ENCODE data around the gene ZACN. TPM values are rescaled to one million over a fixed set of nuclear protein-coding genes. Genes with fewer than 3 reads are reported as not detected.
"Not testable (repeated sequence)": the region's sequence is repeated elsewhere in the genome, so short reads cannot be mapped to it uniquely, and the experiment has no call there.

The ZACN gene
- total and polyA plus RNA-seq, 4 donors: 0.75 to 3.0 TPM; not detected in 2

- Histone ChIP-seq H3K27me3 (ENCODE audit: control insufficient read depth in 1 of 2, insufficient read depth in 2 of 2, low read length in 1 of 2) (no peaks in the 10 kb centered on the region), H3K4me1 (ENCODE audit: control insufficient read depth in 1 of 2, insufficient read depth in 2 of 2, low read length in 2 of 2) (no peaks in the 10 kb centered on the region), H3K4me3 (ENCODE audit: low read length in 2 of 2) (no peak overlapping the region), H3K27ac (ENCODE audit: low read depth in 1 of 2, low read length in 2 of 2) (no peak overlapping the region), H3K9me3 (ENCODE audit: control insufficient read depth, low read length) (no peaks in the 10 kb centered on the region), H3K36me3 (ENCODE audit: control insufficient read depth in 1 of 2, insufficient read depth in 2 of 2, low read length in 1 of 2) (peaks cover 11 to 15% of the 10 kb centered on the region in 2 donors)
- DNase-seq: peak in 1 of 2 donors; percentile 25
- 90 to 91% methylated on average over 11 of the region's 11 CpGs for WGBS, 2 donors
- ATAC-seq (ENCODE audit: low FRiP score): no peak
- intact Hi-C loops (cut with DNase I): no loop called here
Observed at GRCh38 chr17:76050538-76051467, 28.2 kb upstream of the ZACN start.

DNA sequence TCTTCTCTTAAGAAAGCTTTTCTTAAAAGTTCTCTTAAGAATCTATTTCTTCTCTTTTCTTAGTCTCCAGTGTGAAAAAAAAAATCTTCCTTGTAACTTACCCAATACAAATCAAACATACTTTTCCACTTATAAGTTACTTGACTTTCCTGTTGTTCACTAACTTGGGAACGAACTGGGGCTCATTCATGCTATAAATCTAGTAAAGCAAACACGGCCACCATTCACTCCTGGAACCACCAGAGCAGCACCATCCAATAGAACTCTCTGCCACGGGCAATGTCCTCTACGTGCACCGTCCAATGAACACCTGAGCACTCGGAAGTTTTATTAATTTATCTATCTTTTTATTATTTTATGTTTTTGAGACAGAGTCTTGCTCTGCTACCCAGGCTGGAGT, 27.4 kb upstream of the ZACN start:
- intact Hi-C loops (cut with DNase I): no loop called here
- Histone ChIP-seq H3K4me3 (ENCODE audit: low read length in 2 of 2) (no peak overlapping the region), H3K27ac (ENCODE audit: low read depth in 1 of 2, low read length in 2 of 2) (no peak overlapping the region), H3K9me3 (ENCODE audit: control insufficient read depth, low read length) (no peaks in the 10 kb centered on the region), H3K27me3 (ENCODE audit: control insufficient read depth in 1 of 2, insufficient read depth in 2 of 2, low read length in 1 of 2) (no peaks in the 10 kb centered on the region), H3K4me1 (ENCODE audit: control insufficient read depth in 1 of 2, insufficient read depth in 2 of 2, low read length in 2 of 2) (no peaks in the 10 kb centered on the region), H3K36me3 (ENCODE audit: control insufficient read depth in 1 of 2, insufficient read depth in 2 of 2, low read length in 1 of 2) (peaks cover 11 to 15% of the 10 kb centered on the region in 2 donors)
- peak in 1 of 2 donors; percentile 0 for DNase-seq
- no peak for ATAC-seq (ENCODE audit: low FRiP score)
- WGBS, 2 donors: 66 to 70% methylated on average over 6 of the region's 6 CpGs

- Histone ChIP-seq H3K4me1 (ENCODE audit: control insufficient read depth in 1 of 2, insufficient read depth in 2 of 2, low read length in 2 of 2) (no peaks in the 10 kb centered on the region), H3K27ac (ENCODE audit: low read depth in 1 of 2, low read length in 2 of 2) (no peak overlapping the region), H3K9me3 (ENCODE audit: control insufficient read depth, low read length) (no peaks in the 10 kb centered on the region), H3K4me3 (ENCODE audit: low read length in 2 of 2) (no peak overlapping the region), H3K36me3 (ENCODE audit: control insufficient read depth in 1 of 2, insufficient read depth in 2 of 2, low read length in 1 of 2) (peaks cover 8 to 12% of the 10 kb centered on the region in 2 donors), H3K27me3 (ENCODE audit: control insufficient read depth in 1 of 2, insufficient read depth in 2 of 2, low read length in 1 of 2) (no peaks in the 10 kb centered on the region)
- ATAC-seq (ENCODE audit: low FRiP score): no peak
- intact Hi-C loops (cut with DNase I): no loop called here
- DNase-seq: no peak
- 78 to 80% methylated on average over 17 of the region's 17 CpGs for WGBS, 2 donors
Observed at GRCh38 chr17:76053246-76054111, 25.5 kb upstream of the ZACN start.

GRCh38 chr17:76054112-76054476, 24.9 kb upstream of the ZACN start:
- Histone ChIP-seq H3K27me3 (ENCODE audit: control insufficient read depth in 1 of 2, insufficient read depth in 2 of 2, low read length in 1 of 2) (no peaks in the 10 kb centered on the region), H3K4me1 (ENCODE audit: control insufficient read depth in 1 of 2, insufficient read depth in 2 of 2, low read length in 2 of 2) (no peaks in the 10 kb centered on the region), H3K36me3 (ENCODE audit: control insufficient read depth in 1 of 2, insufficient read depth in 2 of 2, low read length in 1 of 2) (peaks cover 5 to 13% of the 10 kb centered on the region in 2 donors), H3K4me3 (ENCODE audit: low read length in 2 of 2) (no peak overlapping the region), H3K9me3 (ENCODE audit: control insufficient read depth, low read length) (no peaks in the 10 kb centered on the region), H3K27ac (ENCODE audit: low read depth in 1 of 2, low read length in 2 of 2) (no peak overlapping the region)
- intact Hi-C loops (cut with DNase I): no loop called here
- WGBS, 2 donors: 90 to 96% methylated on average over 4 of the region's 4 CpGs
- no peak for DNase-seq
- ATAC-seq (ENCODE audit: low FRiP score): no peak

DNA sequence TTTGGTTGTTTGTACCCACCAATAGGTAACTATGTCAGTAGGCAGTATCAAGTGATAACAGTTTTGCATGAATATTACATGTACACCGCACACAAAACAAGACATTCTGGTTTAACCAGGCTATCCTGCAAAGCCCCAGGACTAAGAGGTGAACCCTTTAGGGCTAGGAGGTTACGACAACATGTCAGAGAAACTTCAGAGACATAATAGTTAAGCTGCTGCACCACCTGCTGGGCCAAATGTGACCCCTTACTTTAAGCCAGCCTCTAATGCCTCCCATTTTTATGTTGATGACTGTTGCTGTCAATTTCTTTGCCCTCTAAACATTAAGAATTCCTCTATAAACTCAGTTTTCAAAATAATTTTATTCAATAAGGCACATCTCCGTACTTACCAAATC, 22.1 kb upstream of the ZACN start:
- intact Hi-C loops (cut with DNase I): no loop called here
- Histone ChIP-seq H3K36me3 (ENCODE audit: control insufficient read depth in 1 of 2, insufficient read depth in 2 of 2, low read length in 1 of 2) (peaks cover 9 to 12% of the 10 kb centered on the region in 2 donors), H3K27me3 (ENCODE audit: control insufficient read depth in 1 of 2, insufficient read depth in 2 of 2, low read length in 1 of 2) (no peaks in the 10 kb centered on the region), H3K4me3 (ENCODE audit: low read length in 2 of 2) (no peak overlapping the region), H3K4me1 (ENCODE audit: control insufficient read depth in 1 of 2, insufficient read depth in 2 of 2, low read length in 2 of 2) (no peaks in the 10 kb centered on the region), H3K27ac (ENCODE audit: low read depth in 1 of 2, low read length in 2 of 2) (no peak overlapping the region), H3K9me3 (ENCODE audit: control insufficient read depth, low read length) (no peaks in the 10 kb centered on the region)
- ATAC-seq (ENCODE audit: low FRiP score): no peak
- 92 to 98% methylated on average over 3 of the region's 3 CpGs for WGBS, 2 donors
- DNase-seq: no peak

GRCh38 chr17:76058264-76058663, 20.7 kb upstream of the ZACN start:
- WGBS, 2 donors: 86 to 92% methylated on average over 6 of the region's 6 CpGs
- not testable (repeated sequence) for ATAC-seq (ENCODE audit: low FRiP score)

GRCh38 chr17:76063875-76064546, 15.0 kb upstream of the ZACN start:
- DNase-seq (peak in 1 of 2 donors; percentile 15), ATAC-seq (ENCODE audit: low FRiP score) (no peak)
- 85 to 86% methylated on average over 15 of the region's 15 CpGs for WGBS, 2 donors
- Histone ChIP-seq H3K27ac (ENCODE audit: low read depth in 1 of 2, low read length in 2 of 2) (no peak overlapping the region), H3K36me3 (ENCODE audit: control insufficient read depth in 1 of 2, insufficient read depth in 2 of 2, low read length in 1 of 2) (peaks cover 13 to 18% of the 10 kb centered on the region in 2 donors), H3K27me3 (ENCODE audit: control insufficient read depth in 1 of 2, insufficient read depth in 2 of 2, low read length in 1 of 2) (no peaks in the 10 kb centered on the region), H3K4me3 (ENCODE audit: low read length in 2 of 2) (no peak overlapping the region), H3K4me1 (ENCODE audit: control insufficient read depth in 1 of 2, insufficient read depth in 2 of 2, low read length in 2 of 2) (no peaks in the 10 kb centered on the region), H3K9me3 (ENCODE audit: control insufficient read depth, low read length) (no peaks in the 10 kb centered on the region)
- intact Hi-C loops (cut with DNase I): no loop called here

More at GRCh38 chr17:76058264-76058663, 20.7 kb upstream of the ZACN start:
- H3K9me3 ChIP-seq (ENCODE audit: control insufficient read depth, low read length); H3K4me1 ChIP-seq (ENCODE audit: control insufficient read depth in 1 of 2, insufficient read depth in 2 of 2, low read length in 2 of 2); H3K27me3 ChIP-seq (ENCODE audit: control insufficient read depth in 1 of 2, insufficient read depth in 2 of 2, low read length in 1 of 2); H3K4me3 ChIP-seq (ENCODE audit: low read length in 2 of 2); intact Hi-C loops (cut with DNase I); H3K27ac ChIP-seq (ENCODE audit: low read depth in 1 of 2, low read length in 2 of 2): not testable (repeated sequence)
- H3K36me3 ChIP-seq (ENCODE audit: control insufficient read depth in 1 of 2, insufficient read depth in 2 of 2, low read length in 1 of 2): peaks cover 9 to 11% of the 10 kb centered on the region in 2 donors
- peak in 1 of 2 donors; percentile 14 for DNase-seq

GRCh38 chr17:76065775-76066174, 13.2 kb upstream of the ZACN start:
- no peaks in the 10 kb centered on the region for H3K9me3 ChIP-seq (ENCODE audit: control insufficient read depth, low read length)
- H3K4me3 ChIP-seq (ENCODE audit: low read length in 2 of 2): no peak overlapping the region
- no peak for ATAC-seq (ENCODE audit: low FRiP score)
- DNase-seq: peak in 1 of 2 donors; percentile 7
- H3K27ac ChIP-seq (ENCODE audit: low read depth in 1 of 2, low read length in 2 of 2): no peak overlapping the region
- H3K36me3 ChIP-seq (ENCODE audit: control insufficient read depth in 1 of 2, insufficient read depth in 2 of 2, low read length in 1 of 2): peaks cover 6 to 16% of the 10 kb centered on the region in 2 donors
- H3K4me1 ChIP-seq (ENCODE audit: control insufficient read depth in 1 of 2, insufficient read depth in 2 of 2, low read length in 2 of 2): no peaks in the 10 kb centered on the region
- 80 to 87% methylated on average over 4 of the region's 4 CpGs for WGBS, 2 donors
- intact Hi-C loops (cut with DNase I): no loop called here
- no peaks in the 10 kb centered on the region for H3K27me3 ChIP-seq (ENCODE audit: control insufficient read depth in 1 of 2, insufficient read depth in 2 of 2, low read length in 1 of 2)
